H1 (cell line): ENCODE data around the gene STPG1. TPM values are rescaled to one million over a fixed set of nuclear protein-coding genes. Genes with fewer than 3 reads are reported as not detected.
A peak's percentile ranks its signal among the peaks of the same experiment; 100 is the strongest.

Experiments
- CTCF ChIA-PET: fragments of 300-600 bp; sonication (Branson Sonifier 250); formaldehyde crosslinking; loops from one replicate; lab custom pipeline; 2021; ENCODE audit not compliant: partially characterized antibody; lab: Charles Lee
- POLR2A ChIA-PET: fragments of 300-600 bp; sonication (Branson Sonifier 250); formaldehyde crosslinking; loops from one replicate; lab custom pipeline; 2021; ENCODE audit warnings: inconsistent platforms; ENCODE audit not compliant: partially characterized antibody; lab: Charles Lee
- DNase-seq, 2 experiments: peaks; one replicate each; pipeline versions ENCODE4 v3.0.0 to v3.0.0-alpha.2; 2010 to 2022; ENCODE audit warnings: low spot score in 2 of 2, low read depth in 1 of 2, mixed read lengths in 1 of 2
- FAIRE-seq: peaks from 2 replicates; lab custom pipeline; 2011; peaks lifted over from hg19 to GRCh38; lab: Jason Lieb, UNC
- H2AFZ ChIP-seq: 2 replicates; pipeline ENCODE4 v1.8.1; 2012; ENCODE audit warnings: low read length, inconsistent platforms
- H2AK5ac ChIP-seq: 2 replicates; pipeline ENCODE4 v1.6.1; 2013; ENCODE audit warnings: low read depth, low read length
- H2BK120ac ChIP-seq: replicated peaks from 2 replicates; pipeline ENCODE3; 2013; ENCODE audit warnings: low read depth, low read length, inconsistent platforms
- H2BK12ac ChIP-seq: 2 replicates; pipeline ENCODE4 v1.6.1; 2013; ENCODE audit warnings: low read depth, low read length
- H2BK15ac ChIP-seq: 2 replicates; pipeline ENCODE4 v1.6.1; 2013; ENCODE audit warnings: low read length
- H2BK20ac ChIP-seq: 2 replicates; pipeline ENCODE4 v1.6.1; 2013; ENCODE audit warnings: low read length
- H2BK5ac ChIP-seq: 2 replicates; pipeline ENCODE4 v1.6.1; 2013; ENCODE audit warnings: low read depth, low read length
- H3K14ac ChIP-seq: 2 replicates; pipeline ENCODE4 v1.6.1; 2013; ENCODE audit warnings: inconsistent platforms; ENCODE audit not compliant: insufficient read length
- H3K18ac ChIP-seq: 2 replicates; pipeline ENCODE4 v1.6.1; 2013; ENCODE audit warnings: low read length; ENCODE audit errors: extremely low read depth
- H3K23ac ChIP-seq: 2 replicates; pipeline ENCODE4 v1.6.1; 2013; ENCODE audit warnings: inconsistent platforms; ENCODE audit not compliant: insufficient read length
- H3K23me2 ChIP-seq: 2 replicates; pipeline ENCODE4 v1.6.1; 2013; ENCODE audit warnings: low read depth, low read length
- H3K27ac ChIP-seq: 2 replicates; pipeline ENCODE4 v1.6.1; 2011; ENCODE audit warnings: low read depth, low read length, inconsistent platforms
- H3K27me3 ChIP-seq, 4 experiments: replicated peaks in 1 of 4; 1 replicate in 1 of 4; 2 replicates in 3 of 4; pipeline versions ENCODE4 v1.6.1 to v1.8.1; 2011 to 2013; ENCODE audit warnings: low read length in 3 of 4, mild to moderate bottlenecking in 3 of 4, inconsistent platforms in 2 of 4, mixed read lengths in 2 of 4, moderate library complexity in 1 of 4; ENCODE audit not compliant: control insufficient read depth in 3 of 4, insufficient read depth in 3 of 4; ENCODE audit errors: extremely low read depth in 1 of 4
- H3K36me3 ChIP-seq, 4 experiments: 2 replicates each; pipeline versions ENCODE4 v1.6.1 to v1.8.1; 2011 to 2013; ENCODE audit warnings: mild to moderate bottlenecking in 4 of 4, low read length in 3 of 4, moderate library complexity in 2 of 4, control low read depth in 1 of 4, inconsistent platforms in 1 of 4; ENCODE audit not compliant: insufficient read depth in 4 of 4, control insufficient read depth in 2 of 4
- H3K4ac ChIP-seq: replicated peaks from 2 replicates; pipeline ENCODE3; 2013; ENCODE audit warnings: low read length, low read depth, mixed read lengths, inconsistent platforms; ENCODE audit not compliant: insufficient read length
- H3K4me1 ChIP-seq, 4 experiments: replicated peaks in 1 of 4; 1 replicate in 1 of 4; 2 replicates in 3 of 4; pipeline versions ENCODE4 v1.6.1 to v1.8.1; 2011 to 2013; ENCODE audit warnings: low read length in 3 of 4, inconsistent platforms in 2 of 4, mixed read lengths in 1 of 4; ENCODE audit not compliant: insufficient read depth in 4 of 4, control insufficient read depth in 3 of 4
- H3K4me2 ChIP-seq, 2 experiments: 2 replicates each; pipeline versions ENCODE4 v1.6.1 to v1.8.1; 2011 to 2013; ENCODE audit warnings: low read depth in 2 of 2, low read length in 2 of 2, control low read depth in 1 of 2, inconsistent platforms in 1 of 2, mild to moderate bottlenecking in 1 of 2; ENCODE audit not compliant: insufficient read depth in 1 of 2
- H3K4me3 ChIP-seq, 4 experiments: fragments of 200-600, 300-600 bp in 1 of 4; sonication (generic), shearing (Covaris generic), sonication (Bioruptor Twin) in 1 of 4; 2 replicates each; pipeline versions ENCODE4 v1.5.1 to v1.8.1; 2011 to 2016; ENCODE audit warnings: low read length in 4 of 4, low read depth in 3 of 4, control low read depth in 2 of 4, inconsistent platforms in 2 of 4, mild to moderate bottlenecking in 2 of 4, mixed read lengths in 1 of 4, moderate library complexity in 1 of 4; ENCODE audit not compliant: insufficient read depth in 2 of 4; ENCODE audit errors: extremely low read depth in 1 of 4
- H3K56ac ChIP-seq: replicated peaks from 2 replicates; pipeline ENCODE3; 2013; ENCODE audit warnings: low read depth, mild to moderate bottlenecking, mixed read lengths, low read length, inconsistent platforms; ENCODE audit not compliant: insufficient read length
- H3K79me1 ChIP-seq: 2 replicates; pipeline ENCODE4 v1.6.1; 2013; ENCODE audit warnings: low read depth, low read length, control low read depth
- H3K79me2 ChIP-seq, 2 experiments: 2 replicates each; pipeline versions ENCODE4 v1.6.1 to v1.8.1; 2012 to 2013; ENCODE audit warnings: low read length in 2 of 2, mild to moderate bottlenecking in 2 of 2, inconsistent platforms in 1 of 2; ENCODE audit not compliant: insufficient read depth in 2 of 2, control insufficient read depth in 1 of 2
- H3K9ac ChIP-seq, 4 experiments: replicated peaks in 1 of 4; 1 replicate in 1 of 4; 2 replicates in 3 of 4; pipeline versions ENCODE4 v1.6.1 to v1.8.1; 2011 to 2013; ENCODE audit warnings: low read depth in 3 of 4, low read length in 3 of 4, control low read depth in 2 of 4, mild to moderate bottlenecking in 2 of 4, moderate library complexity in 2 of 4, inconsistent platforms in 1 of 4; ENCODE audit errors: extremely low read depth in 1 of 4
- H3K9me3 ChIP-seq, 2 experiments: 2 replicates each; pipeline versions ENCODE4 v1.6.1 to v1.8.1; 2012 to 2013; ENCODE audit warnings: mild to moderate bottlenecking in 2 of 2, moderate library complexity in 2 of 2, control low read depth in 1 of 2, inconsistent platforms in 1 of 2, low read depth in 1 of 2, low read length in 1 of 2, mixed read lengths in 1 of 2; ENCODE audit not compliant: insufficient read depth in 2 of 2
- H4K20me1 ChIP-seq, 2 experiments: replicated peaks in 1 of 2; 2 replicates each; pipeline versions ENCODE3 to v1.8.1; 2011 to 2013; ENCODE audit warnings: inconsistent platforms in 2 of 2, low read length in 2 of 2, mild to moderate bottlenecking in 1 of 2; ENCODE audit not compliant: insufficient read depth in 2 of 2, control insufficient read depth in 1 of 2
- H4K5ac ChIP-seq: 2 replicates; pipeline ENCODE4 v1.6.1; 2013; ENCODE audit warnings: low read length, low read depth, mixed read lengths, inconsistent platforms; ENCODE audit not compliant: insufficient read length
- H4K8ac ChIP-seq: 2 replicates; pipeline ENCODE4 v1.8.0; 2013; ENCODE audit warnings: mild to moderate bottlenecking, moderate library complexity, low read length, inconsistent platforms; ENCODE audit not compliant: insufficient read depth; ENCODE audit errors: extremely low read depth
- H4K91ac ChIP-seq: replicated peaks from 2 replicates; pipeline ENCODE3; 2013; ENCODE audit warnings: low read length, mixed read lengths, inconsistent platforms; ENCODE audit not compliant: insufficient read length
- CTBP2 ChIP-seq: IDR thresholded peaks from 2 replicates; pipeline ENCODE4 v1.7.0; 2011; ENCODE audit warnings: borderline replicate concordance, mild to moderate bottlenecking, moderate library complexity, mixed read lengths, low read length; ENCODE audit not compliant: insufficient read depth, insufficient read length
- EZH2 ChIP-seq: fragments of 200-600 bp; sonication (generic); IDR thresholded peaks from 2 replicates; pipeline ENCODE4 v1.7.1; 2012; ENCODE audit warnings: low read depth, mild to moderate bottlenecking, moderate library complexity, low read length, inconsistent platforms; ENCODE audit not compliant: severe bottlenecking
- JUND ChIP-seq: IDR thresholded peaks from 2 replicates; pipeline ENCODE4 v1.6.1; 2011; ENCODE audit warnings: mild to moderate bottlenecking, improper control_type of control experiment, low read length
- MAFK ChIP-seq: IDR thresholded peaks from 2 replicates; pipeline ENCODE4 v1.6.1; 2012; ENCODE audit warnings: low read depth, mild to moderate bottlenecking, improper control_type of control experiment, low read length
- RAD21 ChIP-seq, 2 experiments: IDR thresholded peaks in 1 of 2; conservative IDR thresholded peaks in 1 of 2; 2 replicates each; pipeline ENCODE4 v1.6.1; 2011; ENCODE audit warnings: low read depth in 2 of 2, low read length in 2 of 2, improper control_type of control experiment in 1 of 2, inconsistent platforms in 1 of 2, mild to moderate bottlenecking in 1 of 2, moderate library complexity in 1 of 2
- SIX5 ChIP-seq: IDR thresholded peaks from 2 replicates; pipeline ENCODE4 v1.6.1; 2011; ENCODE audit warnings: mild to moderate bottlenecking, low read depth, low read length
- WGBS, 2 experiments: shearing (Covaris generic) in 1 of 2; methylation state at CpG; one replicate each; pipeline versions ENCODE4 v1.1.6 to v1.1.7; 2013 to 2015; ENCODE audit warnings: low lambda C conversion rate in 2 of 2, mixed read lengths in 2 of 2, inconsistent platforms in 1 of 2, low coverage in 1 of 2, missing lambda C conversion rate in 1 of 2; ENCODE audit not compliant: insufficient replicate concordance in 2 of 2, insufficient coverage in 1 of 2, insufficient read length in 1 of 2; ENCODE audit errors: extremely low coverage in 1 of 2, missing lambda C conversion rate in 1 of 2; 5-methylcytosine and 5-hydroxymethylcytosine counted together
- polyA plus RNA-seq, 7 experiments: library from polyadenylated mRNA; depleted of rRNA in 3 of 7; stranded (reverse) in 5 of 7; unstranded in 2 of 7; fragments of >200 nt in 5 of 7; fragments of 200-250 nt in 2 of 7; gene quantifications; 1 replicate in 5 of 7; 2 replicates in 1 of 7; 4 replicates in 1 of 7; pipeline versions ENCODE4 v1.2.1 to v1.2.3, GENCODE V29; 2011 to 2013; ENCODE audit warnings: missing spikeins in 2 of 7, mixed read lengths in 2 of 7
- total RNA-seq: library from RNA; stranded (reverse); fragmentation: NEBNext Ultra II Directional; extraction: Animal tissue kit (Norgen Biotek cat#: 25700); gene quantifications from 2 replicates; pipeline ENCODE4 v1.2.1, GENCODE V29; 2021
- TF ChIP-seq, protein P1 (sequence below): IDR thresholded peaks from 2 replicates; pipeline ENCODE4 v1.6.1; 2012; ENCODE audit warnings: inconsistent platforms

Gene STPG1
- total and polyA plus RNA-seq, 2 of the 8 experiments (the other 6 are each of a cell fraction or from before 2014, with no cell fraction given): 10.3 to 11.2 TPM

- CTCF ChIA-PET: interaction anchor here (0.6 to 9.8 kb wide), 32 partner anchors 8 to 315 kb away, joined by 3 to 233 read pairs (median 6); partner anchors contain the start of gene NIPAL3
- TF ChIP-seq, protein P1, sequence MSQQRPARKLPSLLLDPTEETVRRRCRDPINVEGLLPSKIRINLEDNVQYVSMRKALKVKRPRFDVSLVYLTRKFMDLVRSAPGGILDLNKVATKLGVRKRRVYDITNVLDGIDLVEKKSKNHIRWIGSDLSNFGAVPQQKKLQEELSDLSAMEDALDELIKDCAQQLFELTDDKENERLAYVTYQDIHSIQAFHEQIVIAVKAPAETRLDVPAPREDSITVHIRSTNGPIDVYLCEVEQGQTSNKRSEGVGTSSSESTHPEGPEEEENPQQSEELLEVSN: no peak
- TF ChIP-seq SIX5 (no peak), JUND (no peak), RAD21 (IDR thresholded peaks at IDR 0.05 in 1 of 2, conservative IDR thresholded peaks at IDR 0.05 in 1 of 2; ENCODE audit: low read depth in 2 of 2, low read length in 2 of 2) (no peak), EZH2 (no peak), CTBP2 (no peak), MAFK (no peak)
- TF ChIP-seq, all 59 proteins: peak for 0
Observed at GRCh38 chr1:24386241-24386640, 27.3 kb downstream of the STPG1 start.

More at GRCh38 chr1:24386241-24386640, 27.3 kb downstream of the STPG1 start:
- H2AFZ ChIP-seq: no peak overlapping the region
- 95% methylated on average over 9 of the region's 9 CpGs; no CpG with 5 or more reads in 1 of the 2 experiments for WGBS, 2 experiments
- no peak overlapping the region for H4K91ac ChIP-seq
- no peak for FAIRE-seq
- no peak overlapping the region for H3K4me3 ChIP-seq
- no peaks in the 10 kb centered on the region for H3K79me2 ChIP-seq
- H4K5ac ChIP-seq: no peak overlapping the region
- no peaks in the 10 kb centered on the region for H4K20me1 ChIP-seq
- no peaks in the 10 kb centered on the region for H3K4me1 ChIP-seq
- no peak overlapping the region for H2AK5ac ChIP-seq
- DNase-seq: peak in 1 of 2 experiments; percentile 29
- no peaks in the 10 kb centered on the region for H3K9me3 ChIP-seq
- H3K79me1 ChIP-seq: no peaks in the 10 kb centered on the region
- no peak overlapping the region for H3K18ac ChIP-seq
- no peak overlapping the region for H4K8ac ChIP-seq
- no peak overlapping the region for H3K56ac ChIP-seq
- H3K4ac ChIP-seq: no peak overlapping the region
- H2BK120ac ChIP-seq: no peak overlapping the region
- no peak overlapping the region for H2BK5ac ChIP-seq
- H2BK15ac ChIP-seq: no peak overlapping the region
- POLR2A ChIA-PET: interaction anchor here (0.6 to 0.8 kb wide), 2 partner anchors 261 to 338 kb away, joined by 3 read pairs; no protein-coding TSS in a partner anchor
- no peaks in the 10 kb centered on the region; a peak in 2 of 8 replicates for H3K36me3 ChIP-seq
- H3K23me2 ChIP-seq: no peaks in the 10 kb centered on the region
- no peaks in the 10 kb centered on the region for H3K27me3 ChIP-seq
- no peak overlapping the region for H3K27ac ChIP-seq
- H2BK12ac ChIP-seq: no peak overlapping the region
- H2BK20ac ChIP-seq: no peak overlapping the region
- H3K9ac ChIP-seq: no peak overlapping the region
- H3K23ac ChIP-seq: no peak overlapping the region
- no peak overlapping the region for H3K4me2 ChIP-seq
- H3K14ac ChIP-seq: no peak overlapping the region
